ENCODE results near the gene FAAP20. TPM values are rescaled to one million over a fixed set of nuclear protein-coding genes. Genes with fewer than 3 reads are reported as not detected.

FAAP20 gene
- total RNA-seq, 1 donor from 2014 or later: 49.2 TPM

Other genes starting within 250 kb of the FAAP20 start
- not detected in 2 replicates for gene CFAP74, start 191.0 kb downstream of the FAAP20 start, total RNA-seq
- gene GABRD, start 175.4 kb downstream of the FAAP20 start, total RNA-seq: 0.18 TPM in 1 of 2 replicates, not detected in the other
- 3.5 and 3.9 TPM in 2 replicates for gene PRKCZ, start 144.4 kb downstream of the FAAP20 start, total RNA-seq
- gene SKI, start 33.5 kb upstream of the FAAP20 start, total RNA-seq: 61.6 and 62.6 TPM in 2 replicates
- 7.6 and 9.1 TPM in 2 replicates for gene MORN1, start 196.8 kb upstream of the FAAP20 start, total RNA-seq
- 141 and 146 TPM in 2 replicates for gene RER1, start 197.1 kb upstream of the FAAP20 start, total RNA-seq
- 12.6 and 13.0 TPM in 2 replicates for gene PEX10, start 217.8 kb upstream of the FAAP20 start, total RNA-seq